GM18951 (cell line): ENCODE measurements around the gene SERTM1.

Experiments
- POLR2A ChIP-seq: IDR thresholded peaks from 4 replicates; pipeline ENCODE4 v1.6.1; 2011; ENCODE audit warnings: mild to moderate bottlenecking; ENCODE audit not compliant: insufficient read length, insufficient read depth; ENCODE audit errors: extremely low read depth
- in situ Hi-C: fragments of 300-500 bp; cut with MboI; formaldehyde crosslinking; loops from one replicate; pipeline ENCODE4 v1.12.0; 2022; ENCODE audit warnings: low sequenced_read_pairs, mixed read lengths, inconsistent platforms; ENCODE audit not compliant: unreplicated experiment

Gene SERTM1

DNA sequence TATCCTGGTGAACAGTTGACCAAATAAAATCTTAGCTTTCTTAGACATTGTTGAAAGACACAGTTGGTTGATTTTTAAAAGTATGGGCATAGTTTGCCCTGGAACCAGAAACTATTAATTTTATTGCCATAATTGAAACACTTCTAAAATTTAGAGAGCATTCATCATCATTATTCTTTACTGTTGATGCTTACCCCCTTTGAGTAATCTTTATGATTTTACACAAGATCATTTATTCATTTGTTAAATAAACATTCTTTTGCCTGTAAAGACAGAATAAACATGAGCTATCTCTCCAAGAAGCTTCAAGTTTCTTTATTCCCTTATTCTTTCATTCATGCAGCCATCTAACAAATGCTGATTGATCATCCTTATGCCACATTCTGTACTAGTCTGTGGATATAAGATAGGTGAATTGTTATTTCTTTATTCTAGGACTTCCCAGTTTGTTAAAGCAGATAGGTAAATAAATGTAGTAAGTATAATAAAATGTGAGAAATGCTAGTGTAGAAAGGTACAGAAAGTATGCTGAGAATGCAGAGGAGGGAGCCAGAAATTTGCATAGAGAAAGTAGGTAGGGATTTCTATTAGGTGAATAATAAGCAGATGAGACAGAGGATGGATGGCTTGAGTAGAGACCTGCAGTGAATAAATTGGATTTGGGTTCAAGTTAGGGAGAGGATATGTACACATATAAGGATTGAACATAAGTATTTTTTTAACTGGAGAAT, 8.2 kb downstream of the SERTM1 start:
- in situ Hi-C loops, result no loop called here
- TF ChIP-seq POLR2A, result no peak

GRCh38 chr13:36683701-36684100, 9.9 kb downstream of the SERTM1 start:
- TF ChIP-seq POLR2A, result no peak
- in situ Hi-C loops, result no loop called here

DNA sequence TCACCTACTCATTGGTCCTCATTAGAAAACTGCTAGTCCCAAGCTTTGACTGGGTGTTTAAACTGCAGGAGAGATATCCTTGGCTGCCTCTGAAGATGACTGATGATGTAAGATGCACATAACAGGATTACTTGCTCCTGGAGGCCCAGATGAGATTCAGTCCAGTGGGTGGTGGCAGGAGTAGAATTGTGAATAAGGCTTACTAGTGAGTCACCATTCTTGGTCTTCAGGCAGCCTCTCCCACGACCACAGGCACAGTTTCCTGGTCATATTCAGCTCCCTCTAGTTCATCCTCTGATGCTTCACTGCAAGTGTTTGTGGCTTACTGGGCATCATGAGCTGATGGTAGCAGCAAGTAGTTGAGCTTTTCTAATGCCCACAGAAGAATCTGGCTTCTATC, 12.1 kb downstream of the SERTM1 start:
- in situ Hi-C loops, result no loop called here
- TF ChIP-seq POLR2A, result no peak

- in situ Hi-C loops, result no loop called here
- TF ChIP-seq POLR2A, result no peak
These were observed 22.7 kb downstream of the SERTM1 start for GRCh38 chr13:36696410-36697010.

DNA sequence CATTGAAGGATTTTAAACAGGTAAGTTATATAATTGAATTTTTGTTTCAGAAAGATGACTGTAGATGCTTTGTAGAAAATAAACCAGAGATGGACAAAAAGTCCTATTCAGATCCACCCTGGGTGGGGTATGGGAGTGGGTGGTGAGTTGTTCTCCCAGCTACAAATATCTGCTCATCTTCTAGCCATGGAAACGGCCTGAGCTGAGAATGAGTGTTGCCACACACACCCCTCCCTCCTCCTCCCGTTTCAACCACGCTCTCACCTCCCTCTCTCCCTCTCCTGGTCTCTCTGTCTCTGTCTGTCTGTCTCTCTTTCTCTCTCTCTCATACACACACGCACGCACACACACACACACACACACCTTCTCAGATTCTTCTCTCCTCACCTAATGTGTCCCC, 26.4 kb downstream of the SERTM1 start:
- TF ChIP-seq POLR2A, result no peak
- in situ Hi-C loops, result no loop called here

DNA sequence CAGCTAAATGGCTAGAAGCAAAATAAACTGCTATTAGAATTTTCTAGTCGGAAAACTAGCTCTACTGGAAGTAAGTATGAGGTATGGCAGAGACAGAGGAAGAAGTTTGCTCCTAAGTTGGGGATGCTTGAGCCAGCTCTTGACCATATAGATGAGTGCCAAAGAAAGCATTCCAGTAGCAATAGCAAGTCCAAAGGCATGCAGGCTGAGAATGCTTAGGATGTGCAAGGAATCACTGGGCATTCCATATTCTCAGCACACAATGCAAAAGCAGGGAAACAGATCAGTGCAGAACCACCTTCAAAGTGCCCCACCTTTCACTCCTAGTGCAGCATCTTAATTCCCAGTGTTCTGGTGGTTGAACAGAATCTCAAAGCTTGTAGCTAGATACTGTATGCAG, 32.9 kb downstream of the SERTM1 start:
- in situ Hi-C loops, result no loop called here
- TF ChIP-seq POLR2A, result no peak

DNA sequence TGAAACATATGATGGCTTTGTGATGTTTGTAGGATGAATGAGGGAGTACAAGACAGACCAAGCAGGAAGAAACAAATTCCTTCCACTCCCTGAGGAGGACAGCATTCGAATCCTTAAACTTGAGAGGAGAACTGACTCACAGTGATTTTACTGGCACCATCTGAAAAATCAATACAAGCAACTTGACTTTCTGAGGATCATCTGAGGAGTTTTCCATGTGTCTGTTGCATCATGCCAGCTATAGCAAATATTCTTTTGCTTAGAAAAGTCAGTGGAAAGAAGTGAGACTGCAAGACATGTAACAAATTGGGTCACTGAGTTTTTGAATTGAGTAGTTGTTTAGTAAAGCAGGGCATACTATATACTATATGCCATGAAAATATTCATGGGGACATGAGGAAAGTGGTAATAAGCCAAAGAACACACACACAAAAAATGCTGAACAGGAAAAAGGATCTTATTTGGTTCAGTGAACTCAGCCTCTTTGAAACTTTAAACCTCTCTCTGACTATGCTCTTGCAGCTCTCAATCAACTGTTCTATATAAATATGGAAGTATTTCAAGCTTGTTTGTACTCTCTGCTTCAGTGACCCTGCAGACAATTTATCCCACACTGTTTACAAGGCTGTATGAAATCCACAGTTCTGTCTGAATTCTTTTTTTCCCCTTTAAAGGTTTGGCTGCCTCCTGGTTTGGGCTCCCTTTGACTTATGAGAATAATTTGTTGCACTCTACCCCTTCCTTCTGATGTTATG, 35.5 kb downstream of the SERTM1 start:
- no peak for TF ChIP-seq POLR2A
- in situ Hi-C loops, result no loop called here

- in situ Hi-C loops, result no loop called here
- no peak for TF ChIP-seq POLR2A
These were observed 36.6 kb downstream of the SERTM1 start for GRCh38 chr13:36710396-36710795.

DNA sequence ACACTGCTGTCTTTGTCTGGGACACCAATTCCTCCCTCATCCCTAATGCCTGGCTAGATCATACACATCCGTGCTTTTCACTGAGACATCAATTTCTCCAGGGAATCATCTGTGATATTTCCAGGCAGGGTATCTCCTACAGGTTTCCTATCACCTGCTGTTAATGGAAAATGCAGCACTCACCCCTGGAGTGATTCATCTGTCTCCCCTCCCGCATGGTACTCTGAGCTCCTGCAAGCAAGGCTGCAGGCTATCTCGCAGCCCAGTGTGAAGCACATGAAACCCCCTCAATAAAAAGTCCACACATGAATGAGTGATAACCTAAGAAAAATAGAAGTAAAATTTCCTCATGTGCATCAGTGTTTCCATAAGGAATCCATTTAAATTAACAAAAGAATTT, 38.5 kb downstream of the SERTM1 start:
- in situ Hi-C loops, result no loop called here
- TF ChIP-seq POLR2A, result no peak

DNA sequence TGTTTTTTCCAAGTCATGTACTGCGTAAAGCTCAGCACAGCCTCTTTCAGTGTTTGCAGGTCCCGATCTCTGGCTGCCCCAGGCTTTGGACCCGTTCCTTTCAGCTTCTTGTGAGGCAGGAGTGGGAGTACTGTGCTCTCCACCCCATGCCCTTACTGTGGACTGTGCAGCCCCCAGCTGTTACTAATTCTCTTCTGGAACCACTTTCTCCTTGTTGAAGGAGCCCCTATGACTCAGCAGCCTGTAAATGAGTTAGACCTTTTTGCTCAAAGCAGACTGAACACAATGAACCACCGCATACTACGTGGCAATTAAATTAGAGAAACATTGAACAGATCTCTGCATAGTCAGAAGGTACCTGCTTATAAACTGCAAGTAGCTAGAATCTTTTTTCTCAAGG, 39.0 kb downstream of the SERTM1 start:
- TF ChIP-seq POLR2A, result no peak
- in situ Hi-C loops, result no loop called here

GRCh38 chr13:36713887-36714286, 40.1 kb downstream of the SERTM1 start:
- in situ Hi-C loops, result no loop called here
- no peak for TF ChIP-seq POLR2A

DNA sequence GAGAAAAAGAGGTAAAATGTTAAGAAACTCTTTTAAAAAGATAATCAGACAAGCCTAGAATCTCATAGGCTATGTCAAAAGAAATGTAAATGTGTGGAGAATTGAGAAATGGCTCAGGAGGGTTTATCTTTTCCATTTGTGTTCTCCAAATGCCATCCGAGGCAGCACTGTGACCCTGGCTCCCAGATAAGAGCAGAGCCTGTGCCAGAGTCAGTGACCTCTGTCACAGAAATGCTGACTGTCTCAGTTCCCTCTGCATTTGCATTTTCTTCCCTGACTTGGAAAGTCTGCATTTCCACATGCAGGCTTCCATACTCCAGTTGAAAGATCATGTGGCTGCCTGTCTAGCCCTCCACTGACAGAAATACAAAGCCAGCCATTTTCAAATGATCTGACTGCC, 42.0 kb downstream of the SERTM1 start:
- TF ChIP-seq POLR2A, result no peak
- in situ Hi-C loops, result no loop called here

- TF ChIP-seq POLR2A, result no peak
- in situ Hi-C loops, result no loop called here
These were observed 43.2 kb downstream of the SERTM1 start for GRCh38 chr13:36717017-36717416.
